22Rv1 (cell line): ENCODE data around the gene MYH15.

Experiments used
- H3K27ac ChIP-seq: fragments of 450-650 bp; 2 replicates; pipeline ENCODE4 v1.5.1; 2017
- ZFX ChIP-seq: fragments of 450-650 bp; IDR thresholded peaks from 2 replicates; pipeline ENCODE4 v1.6.1; 2017; ENCODE audit warnings: antibody characterized with exemption, borderline replicate concordance
- TF ChIP-seq, protein P1 (sequence below): fragments of 450-650 bp; IDR thresholded peaks from 2 replicates; pipeline ENCODE4 v1.5.1; 2017; ENCODE audit warnings: mild to moderate bottlenecking

The MYH15 gene

DNA sequence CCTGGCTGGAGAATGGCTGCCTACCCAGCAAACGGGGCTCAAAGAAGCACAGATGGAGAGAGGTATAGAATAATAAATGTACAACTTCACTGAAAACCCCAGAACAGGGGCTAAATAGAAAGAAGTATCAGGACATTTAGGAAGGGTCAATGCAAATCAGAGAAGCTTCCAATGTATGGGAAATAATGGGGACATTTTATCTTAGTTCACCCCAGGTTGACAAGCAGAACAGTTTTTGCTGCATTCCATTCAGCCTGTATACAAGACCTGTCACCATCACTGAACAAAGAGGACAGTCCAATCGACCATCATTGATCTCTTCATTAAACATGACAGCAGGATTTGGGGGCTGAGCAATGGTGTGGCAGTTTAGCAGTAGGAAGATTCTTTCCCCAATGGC is 68.1 kb downstream of the MYH15 start:
- TF ChIP-seq, protein P1, sequence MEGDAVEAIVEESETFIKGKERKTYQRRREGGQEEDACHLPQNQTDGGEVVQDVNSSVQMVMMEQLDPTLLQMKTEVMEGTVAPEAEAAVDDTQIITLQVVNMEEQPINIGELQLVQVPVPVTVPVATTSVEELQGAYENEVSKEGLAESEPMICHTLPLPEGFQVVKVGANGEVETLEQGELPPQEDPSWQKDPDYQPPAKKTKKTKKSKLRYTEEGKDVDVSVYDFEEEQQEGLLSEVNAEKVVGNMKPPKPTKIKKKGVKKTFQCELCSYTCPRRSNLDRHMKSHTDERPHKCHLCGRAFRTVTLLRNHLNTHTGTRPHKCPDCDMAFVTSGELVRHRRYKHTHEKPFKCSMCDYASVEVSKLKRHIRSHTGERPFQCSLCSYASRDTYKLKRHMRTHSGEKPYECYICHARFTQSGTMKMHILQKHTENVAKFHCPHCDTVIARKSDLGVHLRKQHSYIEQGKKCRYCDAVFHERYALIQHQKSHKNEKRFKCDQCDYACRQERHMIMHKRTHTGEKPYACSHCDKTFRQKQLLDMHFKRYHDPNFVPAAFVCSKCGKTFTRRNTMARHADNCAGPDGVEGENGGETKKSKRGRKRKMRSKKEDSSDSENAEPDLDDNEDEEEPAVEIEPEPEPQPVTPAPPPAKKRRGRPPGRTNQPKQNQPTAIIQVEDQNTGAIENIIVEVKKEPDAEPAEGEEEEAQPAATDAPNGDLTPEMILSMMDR: no peak
- no peak for TF ChIP-seq ZFX
- H3K27ac ChIP-seq: no peak overlapping the region

DNA sequence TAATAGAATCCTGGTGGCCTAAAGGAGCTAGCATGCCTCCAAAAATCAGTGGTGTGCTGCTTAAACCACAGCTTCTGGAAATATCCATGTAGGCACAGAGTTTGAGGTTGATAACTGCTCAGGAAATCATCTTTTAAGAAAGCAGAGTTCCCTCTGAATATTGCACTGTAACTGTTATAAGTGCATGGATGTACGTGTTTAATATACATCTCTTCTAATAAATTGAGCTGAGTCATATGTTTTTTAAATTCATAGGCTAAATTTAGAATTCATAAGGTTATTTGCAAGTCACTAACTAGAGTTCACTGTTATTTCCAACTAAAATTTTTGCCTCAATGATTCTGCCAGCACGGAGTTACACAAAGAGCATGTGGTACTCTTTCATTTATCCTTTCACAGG is 68.9 kb downstream of the MYH15 start:
- TF ChIP-seq ZFX: no peak
- TF ChIP-seq, protein P1: no peak
- no peak overlapping the region for H3K27ac ChIP-seq

DNA sequence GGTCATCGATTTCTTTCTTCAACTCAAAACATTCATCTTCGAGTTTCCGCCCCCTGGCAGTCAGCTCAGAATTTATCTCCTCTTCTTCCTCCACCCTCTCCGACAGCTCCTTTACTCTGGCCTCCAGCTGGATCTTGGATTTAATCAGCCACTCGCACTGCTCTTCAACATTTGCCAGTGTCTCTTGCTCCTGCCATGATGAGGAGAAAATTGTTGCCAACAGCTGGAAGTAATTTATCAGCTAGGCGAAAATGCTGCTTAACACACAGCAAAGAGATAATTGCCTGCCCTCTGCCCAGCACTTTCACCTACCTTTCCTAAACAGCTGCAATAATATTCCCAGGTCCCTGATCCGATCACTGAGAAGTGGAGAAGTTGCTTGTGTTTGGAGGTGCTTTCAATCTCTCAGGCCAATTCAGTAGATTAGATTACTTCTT is 69.3 kb downstream of the MYH15 start:
- TF ChIP-seq, protein P1: no peak
- no peak for TF ChIP-seq ZFX
- no peak overlapping the region for H3K27ac ChIP-seq

DNA sequence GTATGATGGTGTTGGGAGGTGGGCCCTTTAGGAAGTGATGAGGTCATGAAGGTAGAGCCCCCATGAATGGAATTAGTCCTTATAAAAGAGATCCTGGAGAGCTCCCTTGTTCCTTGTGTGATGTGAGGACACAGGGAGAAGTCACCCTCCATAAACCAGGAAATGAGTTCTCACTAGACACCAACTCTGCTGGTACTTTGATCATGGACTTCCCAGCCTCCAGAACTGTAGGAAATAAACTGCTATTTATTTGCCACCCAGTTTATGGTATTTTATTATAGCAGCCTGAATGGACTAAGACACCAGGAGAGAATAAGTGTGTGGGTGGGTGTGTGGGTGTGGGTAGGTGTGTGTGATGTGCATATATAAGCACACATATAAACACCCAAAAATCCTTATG is 71.9 kb downstream of the MYH15 start:
- no peak overlapping the region for H3K27ac ChIP-seq
- no peak for TF ChIP-seq ZFX
- TF ChIP-seq, protein P1: no peak

DNA sequence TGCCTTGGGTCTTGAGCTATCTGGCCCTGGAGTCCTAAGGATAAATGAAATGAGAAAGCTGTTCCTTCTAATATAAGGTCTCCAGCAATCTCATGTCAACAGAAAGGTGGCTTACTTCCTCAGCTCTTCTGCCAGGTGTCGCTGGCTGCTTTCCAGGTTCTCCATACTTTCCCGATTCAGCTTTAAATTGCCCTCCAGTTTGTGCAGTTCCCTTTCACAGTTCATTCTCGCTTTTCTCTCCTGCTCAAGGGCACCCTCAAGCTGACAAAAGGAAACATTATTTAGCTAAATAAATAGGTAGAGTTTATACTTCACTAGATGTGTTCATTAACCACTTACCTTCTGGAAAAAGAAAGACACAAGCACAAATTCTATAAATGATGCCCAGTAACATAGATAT is 73.0 kb downstream of the MYH15 start:
- H3K27ac ChIP-seq: no peak overlapping the region
- TF ChIP-seq, protein P1: no peak
- TF ChIP-seq ZFX: no peak

DNA sequence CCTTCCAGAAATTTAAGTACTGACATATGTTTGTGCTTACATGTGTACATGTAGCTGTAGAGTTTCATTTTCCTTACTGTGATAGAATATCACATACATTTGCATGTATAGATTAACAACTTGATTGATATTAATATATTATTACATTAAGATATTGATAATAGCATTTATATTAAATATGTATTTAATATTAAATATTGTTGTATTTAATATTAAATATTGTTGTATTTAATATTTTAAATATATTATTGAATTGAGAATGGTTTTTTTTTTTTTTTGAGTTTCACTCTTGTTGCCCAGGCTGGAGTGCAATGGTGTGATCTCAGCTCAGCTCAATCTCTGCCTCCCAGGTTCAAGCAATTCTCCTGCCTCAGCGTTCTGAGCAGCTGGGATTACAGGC is 76.5 kb downstream of the MYH15 start:
- H3K27ac ChIP-seq: no peak overlapping the region
- TF ChIP-seq, protein P1: no peak
- TF ChIP-seq ZFX: no peak

DNA sequence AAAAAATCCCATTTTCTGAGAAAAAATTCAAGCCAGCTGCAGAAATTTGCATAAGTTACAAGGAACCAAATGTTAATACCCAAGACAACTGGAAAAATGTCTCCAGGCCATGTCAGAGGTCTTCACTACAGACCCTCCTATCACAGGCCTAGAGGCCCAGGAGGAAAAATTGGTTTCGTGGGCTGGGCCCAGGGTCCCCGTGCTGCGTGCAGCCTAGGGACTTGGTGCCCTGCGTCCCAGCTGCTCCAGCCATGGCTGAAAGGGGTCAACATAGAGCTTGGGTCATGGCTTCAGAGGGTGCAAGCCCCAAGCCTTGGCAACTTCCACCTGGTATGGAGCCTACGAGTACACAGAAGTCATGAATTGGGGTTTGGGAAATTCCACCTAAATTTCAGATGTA is 78.0 kb downstream of the MYH15 start:
- no peak overlapping the region for H3K27ac ChIP-seq
- TF ChIP-seq ZFX: no peak

DNA sequence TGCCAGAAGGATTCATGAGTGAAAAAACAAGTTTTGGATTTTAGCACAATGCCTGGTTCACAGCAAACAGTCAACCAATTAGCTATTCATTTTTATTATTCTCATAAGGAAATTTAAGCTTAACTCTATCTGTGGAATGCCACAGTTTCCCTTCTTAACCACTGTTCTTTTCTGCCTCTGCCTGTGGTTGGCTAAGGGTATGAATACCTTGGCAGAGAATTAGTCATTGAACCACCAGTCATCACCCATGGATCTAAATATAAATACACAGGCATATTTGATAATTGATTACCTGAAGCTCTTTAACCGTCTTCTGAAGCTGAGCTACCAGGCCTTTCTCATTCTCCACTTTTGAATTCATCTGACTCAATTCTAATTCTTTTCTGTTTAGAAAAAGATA is 79.9 kb downstream of the MYH15 start:
- no peak overlapping the region for H3K27ac ChIP-seq
- TF ChIP-seq, protein P1: no peak
- TF ChIP-seq ZFX: no peak
